Measurements from ENCODE around the gene THRB.
"Not testable (repeated sequence)": the region's sequence is repeated elsewhere in the genome, so short reads cannot be mapped to it uniquely, and the experiment has no call there.

Gene THRB

GRCh38 chr3:24440760-24441464 is 53.7 kb downstream of the THRB start:
- DNase-seq: no peak

GRCh38 chr3:24439021-24439420 is 55.6 kb downstream of the THRB start:
- no peak for DNase-seq

- DNase-seq: no peak
Observed at GRCh38 chr3:24437326-24437725, 57.3 kb downstream of the THRB start.

GRCh38 chr3:24435584-24435983 is 59.1 kb downstream of the THRB start:
- DNase-seq: no peak

- no peak for DNase-seq
Observed at GRCh38 chr3:24434651-24435050, 60.0 kb downstream of the THRB start.

- no peak for DNase-seq
Observed at GRCh38 chr3:24433838-24434591, 60.6 kb downstream of the THRB start.

- no peak for DNase-seq
Observed at GRCh38 chr3:24432989-24433388, 61.7 kb downstream of the THRB start.

GRCh38 chr3:24428481-24428880 is 66.2 kb downstream of the THRB start:
- no peak for DNase-seq

- DNase-seq: no peak
Observed at GRCh38 chr3:24426896-24427295, 67.8 kb downstream of the THRB start.

- DNase-seq: not testable (repeated sequence)
Observed at GRCh38 chr3:24420829-24421228, 73.8 kb downstream of the THRB start.

GRCh38 chr3:24420224-24420623 is 74.4 kb downstream of the THRB start:
- DNase-seq: no peak

- DNase-seq: no peak
Observed at GRCh38 chr3:24419067-24419791, 75.4 kb downstream of the THRB start.

- DNase-seq: no peak
Observed at GRCh38 chr3:24417730-24418129, 76.9 kb downstream of the THRB start.

- no peak for DNase-seq
Observed at GRCh38 chr3:24416224-24416623, 78.4 kb downstream of the THRB start.

- no peak for DNase-seq
Observed at GRCh38 chr3:24415824-24416223, 78.8 kb downstream of the THRB start.

- DNase-seq: not testable (repeated sequence)
Observed at GRCh38 chr3:24413662-24414061, 81.0 kb downstream of the THRB start.

GRCh38 chr3:24410860-24411259 is 83.8 kb downstream of the THRB start:
- no peak for DNase-seq

- DNase-seq: no peak
Observed at GRCh38 chr3:24407980-24408680, 86.5 kb downstream of the THRB start.

- no peak for DNase-seq
Observed at GRCh38 chr3:24406900-24407299, 87.8 kb downstream of the THRB start.

- no peak for DNase-seq
Observed at GRCh38 chr3:24405057-24405456, 89.6 kb downstream of the THRB start.

- no peak for DNase-seq
Observed at GRCh38 chr3:24401811-24402185, 92.9 kb downstream of the THRB start.

- no peak for DNase-seq
Observed at GRCh38 chr3:24401090-24401810, 93.4 kb downstream of the THRB start.

- DNase-seq: no peak
Observed at GRCh38 chr3:24400450-24400849, 94.2 kb downstream of the THRB start.
